ENCODE measurements around the gene GPR160. TPM values are rescaled to one million over a fixed set of nuclear protein-coding genes. Genes with fewer than 3 reads are reported as not detected.
"Not testable (repeated sequence)": the region's sequence is repeated elsewhere in the genome, so short reads cannot be mapped to it uniquely, and the experiment has no call there.

GPR160 gene
- total RNA-seq, 4 donors from 2014 or later = 93.5 to 195 (median 139) TPM

GRCh38 chr3:170109579-170110293, 71.9 kb downstream of the GPR160 start:
- H3K9me3 ChIP-seq = no peaks in the 10 kb centered on the region
- TF ChIP-seq POLR2AphosphoS5 (IDR thresholded peaks at IDR 0.05) = no peak
- no peak for TF ChIP-seq POLR2A (IDR thresholded peaks at IDR 0.05)
- TF ChIP-seq CTCF (IDR thresholded peaks at IDR 0.05) = no peak
- no peak for TF ChIP-seq EP300 (IDR thresholded peaks at IDR 0.05; ENCODE audit: low read depth)
- H3K4me3 ChIP-seq = no peak overlapping the region
- in situ Hi-C loops (cut with MboI; ENCODE audit: low pct_ligation_motif_present in 1 of 4, low pct_unique_long_range_greater_than_20kb in 1 of 4, low sequenced_read_pairs in 3 of 4) (no loop called here), intact Hi-C loops (cut with DNase I; ENCODE audit: low total_unique reads) (no loop called here)
- peaks cover 0 to 50% (median 24%) of the 10 kb centered on the region in 4 donors for H3K36me3 ChIP-seq
- no peak for DNase-seq
- H3K27me3 ChIP-seq = no peaks in the 10 kb centered on the region
- H3K27ac ChIP-seq = no peak overlapping the region
- 90 to 93% methylated on average over 2 of the region's 2 CpGs for WGBS, 2 donors (ENCODE audit: low coverage in 1 of 2)
- H3K4me1 ChIP-seq = no peaks in the 10 kb centered on the region

GRCh38 chr3:170111147-170111771, 73.5 kb downstream of the GPR160 start:
- Histone ChIP-seq H3K9me3 (no peaks in the 10 kb centered on the region), H3K27ac (no peak overlapping the region), H3K27me3 (no peaks in the 10 kb centered on the region), H3K4me1 (no peaks in the 10 kb centered on the region), H3K4me3 (no peak overlapping the region), H3K36me3 (peaks cover 0 to 50% (median 22%) of the 10 kb centered on the region in 4 donors)
- WGBS, 2 donors (ENCODE audit: low coverage in 1 of 2) = 75 to 83% methylated on average over 8 to 9 of the region's 9 CpGs
- no peak for DNase-seq
- intact Hi-C loops (cut with DNase I; ENCODE audit: low total_unique reads) = no loop called here
- TF ChIP-seq EP300 (IDR thresholded peaks at IDR 0.05; ENCODE audit: low read depth) (no peak), POLR2A (IDR thresholded peaks at IDR 0.05) (no peak), CTCF (IDR thresholded peaks at IDR 0.05) (no peak), POLR2AphosphoS5 (IDR thresholded peaks at IDR 0.05) (no peak)
- in situ Hi-C loops (cut with MboI; ENCODE audit: low pct_ligation_motif_present in 1 of 4, low pct_unique_long_range_greater_than_20kb in 1 of 4, low sequenced_read_pairs in 3 of 4) = no loop called here

- H3K4me1 ChIP-seq; H3K4me3 ChIP-seq; DNase-seq; H3K9me3 ChIP-seq; intact Hi-C loops (cut with DNase I; ENCODE audit: low total_unique reads); in situ Hi-C loops (cut with MboI; ENCODE audit: low pct_ligation_motif_present in 1 of 4, low pct_unique_long_range_greater_than_20kb in 1 of 4, low sequenced_read_pairs in 3 of 4); H3K27ac ChIP-seq; H3K27me3 ChIP-seq: not testable (repeated sequence)
- H3K36me3 ChIP-seq = peaks cover 0 to 50% (median 18%) of the 10 kb centered on the region in 4 donors
- 86 to 97% methylated on average over 3 to 8 of the region's 8 CpGs for WGBS, 2 donors (ENCODE audit: low coverage in 1 of 2)
Observed at GRCh38 chr3:170114165-170114564, 76.4 kb downstream of the GPR160 start.

- no peaks in the 10 kb centered on the region for H3K4me1 ChIP-seq
- no peaks in the 10 kb centered on the region for H3K9me3 ChIP-seq
- intact Hi-C loops (cut with DNase I; ENCODE audit: low total_unique reads) (no loop called here), in situ Hi-C loops (cut with MboI; ENCODE audit: low pct_ligation_motif_present in 1 of 4, low pct_unique_long_range_greater_than_20kb in 1 of 4, low sequenced_read_pairs in 3 of 4) (no loop called here)
- no peak for DNase-seq
- TF ChIP-seq EP300 (IDR thresholded peaks at IDR 0.05; ENCODE audit: low read depth) (no peak), CTCF (IDR thresholded peaks at IDR 0.05) (peak in 3 of 5 experiments; percentile 21 to 25 (median 24)), POLR2AphosphoS5 (IDR thresholded peaks at IDR 0.05) (no peak)
- no peak overlapping the region for H3K4me3 ChIP-seq
- peaks cover 0 to 64% (median 23%) of the 10 kb centered on the region in 4 donors for H3K36me3 ChIP-seq
- H3K27ac ChIP-seq = no peak overlapping the region
- H3K27me3 ChIP-seq = no peaks in the 10 kb centered on the region
Observed at GRCh38 chr3:170117134-170117533, 79.3 kb downstream of the GPR160 start.

Measured in transverse colon (tissue), 4 donors.